NK-92 (cell line): ENCODE results near the gene OR1I1.
"Not testable (repeated sequence)": the region's sequence is repeated elsewhere in the genome, so short reads cannot be mapped to it uniquely, and the experiment has no call there.

Experiments
- DNase-seq: peaks from one replicate; lab custom pipeline; 2025; ENCODE audit not compliant: unreplicated experiment; lab: John Stamatoyannopoulos, UW

OR1I1 gene

GRCh38 chr19:15097980-15098379, 16.0 kb downstream of the OR1I1 start:
- DNase-seq = not testable (repeated sequence)

GRCh38 chr19:15098460-15098859, 16.4 kb downstream of the OR1I1 start:
- no peak for DNase-seq

GRCh38 chr19:15099017-15099582, 17.1 kb downstream of the OR1I1 start:
- DNase-seq = no peak

GRCh38 chr19:15101479-15102082, 19.6 kb downstream of the OR1I1 start:
- no peak for DNase-seq

GRCh38 chr19:15104003-15104402, 22.0 kb downstream of the OR1I1 start:
- no peak for DNase-seq

- no peak for DNase-seq
These were observed 22.4 kb downstream of the OR1I1 start for GRCh38 chr19:15104411-15104810.

GRCh38 chr19:15105044-15105443, 23.0 kb downstream of the OR1I1 start:
- DNase-seq = no peak

- DNase-seq = no peak
These were observed 25.3 kb downstream of the OR1I1 start, which contains the start of gene SYDE1 for GRCh38 chr19:15107061-15108010. TSS of gene SYDE1 (plus strand) at chr19:15107401. CDS start at chr19:15107434, 33 bp downstream.

GRCh38 chr19:15108145-15108844, 26.3 kb downstream of the OR1I1 start:
- no peak for DNase-seq

- no peak for DNase-seq
These were observed 27.1 kb downstream of the OR1I1 start for GRCh38 chr19:15108845-15109767.

- no peak for DNase-seq
These were observed 27.9 kb downstream of the OR1I1 start for GRCh38 chr19:15109768-15110417.

GRCh38 chr19:15110418-15110815, 28.4 kb downstream of the OR1I1 start:
- DNase-seq = no peak

GRCh38 chr19:15111758-15112157, 29.7 kb downstream of the OR1I1 start:
- DNase-seq = no peak

GRCh38 chr19:15112385-15112784, 30.4 kb downstream of the OR1I1 start:
- no peak for DNase-seq

- DNase-seq = no peak
These were observed 31.5 kb downstream of the OR1I1 start for GRCh38 chr19:15113245-15114152.

GRCh38 chr19:15114153-15114540, 32.1 kb downstream of the OR1I1 start:
- no peak for DNase-seq

- no peak for DNase-seq
These were observed 33.1 kb downstream of the OR1I1 start for GRCh38 chr19:15115080-15115479.

GRCh38 chr19:15115762-15116615, 34.0 kb downstream of the OR1I1 start:
- DNase-seq = no peak
